ENCODE data around the gene ABHD8.

- TF ChIP-seq CTCF (IDR thresholded peaks at IDR 0.05) (no peak), POLR2AphosphoS5 (IDR thresholded peaks at IDR 0.05) (no peak), POLR2A (IDR thresholded peaks at IDR 0.05) (no peak)
These were observed 37.2 kb upstream of the ABHD8 start for GRCh38 chr19:17340302-17340870.
